Measurements from ENCODE around the gene NDUFS1.

GRCh38 chr2:206158563-206159345 is 490 bp downstream of the NDUFS1 start:
- no peak for TF ChIP-seq CTCF (IDR thresholded peaks at IDR 0.05)
- TF ChIP-seq EP300 (IDR thresholded peaks at IDR 0.05; ENCODE audit: low read depth), result no peak
- no peak for TF ChIP-seq POLR2AphosphoS5 (IDR thresholded peaks at IDR 0.05)
- no peak for TF ChIP-seq POLR2A (IDR thresholded peaks at IDR 0.05)

All from transverse colon (tissue), 4 donors.